GM18505 (cell line): ENCODE measurements around the gene RARB.

Experiments
- ATAC-seq: cut with Tn5 transposase; IDR thresholded peaks from one replicate; pipeline ENCODE4 v1.9.1; 2021; ENCODE audit not compliant: unreplicated experiment
- POLR2A ChIP-seq: IDR thresholded peaks from 4 replicates; pipeline ENCODE4 v1.6.1; 2011; ENCODE audit warnings: borderline replicate concordance; ENCODE audit not compliant: insufficient read depth, insufficient read length; ENCODE audit errors: extremely low read depth

RARB gene

DNA sequence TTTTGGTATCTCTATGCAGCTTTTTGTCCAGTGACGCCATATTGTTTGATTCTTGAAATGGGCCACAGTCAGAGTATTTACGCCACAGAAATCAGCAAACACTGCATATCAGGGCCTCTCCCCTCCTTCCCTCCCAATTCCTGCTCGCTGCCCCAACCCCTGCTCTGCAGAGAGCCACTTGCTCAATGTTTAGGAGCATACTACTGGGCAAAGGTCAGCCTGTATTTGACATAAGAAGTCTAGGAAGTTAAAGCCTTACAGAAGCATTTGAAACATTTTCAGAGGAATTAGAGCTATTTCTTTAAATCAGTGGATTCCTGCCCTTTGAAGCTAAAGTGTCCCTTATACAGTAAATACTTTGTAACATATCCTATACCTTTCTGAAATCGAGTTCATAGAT, 17.4 kb upstream of the RARB start:
- no peak for TF ChIP-seq POLR2A

DNA sequence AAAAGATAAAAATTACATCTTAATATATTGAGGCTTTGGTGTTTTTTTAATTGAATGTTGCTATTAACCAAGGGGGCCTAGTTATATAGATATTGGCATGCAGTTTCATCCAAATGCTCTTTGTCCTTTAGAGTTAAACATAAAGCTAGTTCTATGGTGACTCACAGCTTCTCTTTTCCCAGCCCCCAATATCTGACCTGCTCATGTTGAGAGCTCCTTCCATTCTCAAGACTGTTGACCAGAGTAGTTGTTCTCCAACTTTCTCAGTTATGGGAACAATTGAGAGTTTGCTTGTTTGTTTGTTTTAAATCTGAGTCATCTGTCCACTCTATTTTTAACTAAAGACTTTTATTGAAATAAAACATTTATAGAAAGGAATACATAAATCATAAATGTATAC, 15.8 kb upstream of the RARB start:
- ATAC-seq, result no peak
- TF ChIP-seq POLR2A, result no peak

More for the DNA sequence above, 17.4 kb upstream of the RARB start:
- no peak for ATAC-seq

DNA sequence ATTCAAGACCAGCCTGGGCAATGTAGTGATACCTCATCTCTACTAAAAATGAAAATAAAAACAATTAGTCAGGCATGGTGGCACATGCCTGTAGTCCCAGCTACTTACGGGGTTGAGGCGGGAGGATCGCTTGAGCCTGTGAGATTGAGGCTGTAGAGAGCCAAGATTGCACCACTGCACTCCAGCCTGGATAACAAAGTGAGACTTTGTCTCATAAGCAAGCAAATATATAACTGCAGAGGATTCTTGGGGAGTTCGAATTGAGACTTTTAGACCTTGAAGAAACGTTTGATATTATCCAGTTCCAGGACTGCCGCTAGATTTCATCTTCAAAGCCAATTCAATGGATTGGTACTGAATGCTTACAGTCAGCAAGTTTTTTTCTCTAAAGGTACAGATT, 11.9 kb upstream of the RARB start:
- TF ChIP-seq POLR2A, result no peak

DNA sequence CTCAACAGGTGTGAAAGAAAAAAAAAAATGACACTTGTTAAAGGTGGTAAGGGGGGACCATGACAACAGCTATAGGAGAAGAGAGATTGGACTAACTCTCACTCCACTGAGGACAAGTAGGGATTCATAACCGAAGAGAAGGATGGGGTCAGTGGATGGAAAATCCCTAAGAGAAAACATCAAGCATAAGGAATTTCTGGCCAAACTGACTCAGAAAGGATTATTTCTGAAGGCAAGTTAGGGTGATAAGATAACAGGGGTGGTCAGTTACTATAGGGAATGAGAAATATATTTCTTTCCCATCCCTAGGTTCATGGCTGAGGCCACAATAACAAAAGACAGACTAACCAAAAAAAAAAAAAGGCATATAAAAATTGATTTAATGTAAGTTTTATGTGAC, 9.5 kb upstream of the RARB start:
- TF ChIP-seq POLR2A, result no peak
- no peak for ATAC-seq

More for the DNA sequence above, 11.9 kb upstream of the RARB start:
- no peak for ATAC-seq

DNA sequence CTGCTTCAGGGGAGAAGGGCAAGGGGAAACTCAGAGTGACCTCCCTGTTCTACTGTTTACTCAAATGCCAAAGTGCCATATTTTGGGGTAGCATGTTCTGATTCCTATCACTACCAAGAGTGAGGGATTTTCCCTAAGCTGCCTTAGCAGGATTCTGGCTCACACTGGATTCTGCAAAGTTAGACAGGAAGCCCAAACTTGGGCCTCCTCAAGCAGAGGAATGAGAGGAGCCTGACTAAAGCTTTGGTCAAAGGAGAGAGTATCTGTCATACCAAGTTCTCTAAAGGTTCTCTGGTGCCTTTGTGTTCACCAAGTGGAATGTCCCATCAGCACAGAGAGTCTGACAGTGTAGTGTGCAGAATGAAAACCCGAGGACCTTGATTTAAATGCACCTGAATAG, 8.8 kb upstream of the RARB start:
- TF ChIP-seq POLR2A, result no peak

DNA sequence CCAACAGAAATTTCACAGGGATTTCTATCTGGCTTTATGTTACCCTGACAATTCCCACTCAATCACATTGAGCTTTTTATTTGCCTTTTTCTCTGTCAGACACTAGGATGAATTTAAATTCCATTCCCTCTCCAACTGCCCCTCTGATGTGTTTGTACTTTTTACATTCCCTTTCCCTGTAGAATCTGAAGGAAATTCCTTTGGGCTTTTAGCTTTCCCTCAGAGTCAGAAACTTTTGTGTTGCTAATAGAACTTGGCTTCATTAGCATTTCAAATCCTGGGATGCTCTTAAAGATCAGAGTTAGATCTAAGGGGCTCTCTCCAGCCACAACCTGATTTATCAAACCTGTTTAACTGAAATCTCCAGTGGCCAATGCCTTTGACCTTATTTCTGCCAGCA, 7.9 kb upstream of the RARB start:
- ATAC-seq, result no peak
- TF ChIP-seq POLR2A, result no peak

More for the DNA sequence above, 8.8 kb upstream of the RARB start:
- no peak for ATAC-seq

DNA sequence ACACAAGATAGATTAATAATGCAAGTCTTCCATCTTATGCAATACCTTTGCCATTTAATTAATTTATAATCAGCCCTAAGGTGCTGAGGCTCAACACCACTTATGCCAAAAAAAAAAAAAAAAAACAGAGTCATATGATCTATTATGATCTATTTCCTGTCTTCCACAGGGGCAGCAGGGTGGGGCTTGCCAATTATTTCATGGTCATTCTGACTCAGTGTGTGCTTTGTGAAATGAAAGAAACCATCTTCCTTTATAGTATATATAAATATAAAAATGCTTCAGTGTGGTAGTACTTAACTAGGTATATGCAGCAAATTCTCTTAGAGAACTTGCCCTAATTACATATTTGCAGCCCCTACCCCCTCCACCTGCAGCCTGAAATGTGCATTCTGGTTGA, 7.2 kb upstream of the RARB start:
- no peak for TF ChIP-seq POLR2A
- ATAC-seq, result no peak

DNA sequence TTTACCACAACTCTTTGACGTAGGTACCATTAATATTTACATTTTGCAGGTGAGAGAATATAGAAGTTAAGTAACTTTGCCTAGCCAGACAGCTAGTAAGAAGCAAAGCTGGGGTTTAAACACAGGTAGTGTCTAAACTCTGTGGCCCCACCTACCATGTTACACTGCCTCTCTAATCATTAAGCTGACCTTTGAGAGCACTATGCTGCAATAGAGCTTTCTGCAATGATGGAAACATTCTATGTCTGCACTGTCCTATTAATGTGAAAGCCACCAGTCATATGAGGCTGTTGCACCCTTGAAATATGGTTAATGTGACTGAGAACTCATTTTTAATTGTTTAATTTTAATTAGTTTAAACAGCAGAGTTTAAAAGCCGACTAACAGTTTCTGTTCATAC, 6.3 kb upstream of the RARB start:
- no peak for TF ChIP-seq POLR2A
- no peak for ATAC-seq

DNA sequence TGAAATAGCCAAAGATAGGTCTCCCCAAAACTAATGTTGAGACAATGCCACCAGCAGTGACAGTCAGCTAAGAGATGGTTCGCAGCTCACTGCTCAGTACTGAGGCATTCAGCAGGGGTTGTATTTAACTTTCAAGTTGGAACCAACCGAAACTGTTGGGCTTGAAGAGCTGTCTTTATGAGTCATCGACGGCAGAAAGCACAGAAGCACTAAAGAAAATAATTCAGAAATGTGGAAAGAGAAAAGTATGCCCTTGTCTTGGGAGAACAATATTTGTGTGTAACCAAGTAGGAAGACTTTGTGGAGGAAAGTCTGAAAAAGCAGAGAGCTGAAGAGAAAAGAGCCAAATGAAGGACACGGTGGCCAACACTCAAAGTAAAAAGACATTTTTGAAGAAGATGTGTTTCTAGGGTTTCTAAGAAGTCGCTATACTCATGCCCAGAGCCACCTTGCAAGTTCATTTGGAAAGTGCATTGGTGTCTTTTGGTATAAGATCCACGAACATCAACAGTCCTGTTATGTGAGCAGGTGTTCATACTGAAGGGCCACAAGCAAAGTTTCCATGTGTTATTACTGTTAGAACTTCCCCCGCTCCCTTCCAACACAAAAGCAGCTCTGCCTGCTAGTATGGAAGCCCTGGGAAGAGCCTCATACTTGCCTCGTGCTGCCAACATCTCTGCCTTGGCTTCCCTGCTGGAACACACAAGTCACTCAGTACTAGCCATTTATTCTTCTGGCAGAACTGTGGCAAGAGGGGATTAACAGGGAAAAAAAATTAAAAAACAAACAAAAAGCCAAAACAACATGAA, 4.1 kb upstream of the RARB start:
- no peak for ATAC-seq
- no peak for TF ChIP-seq POLR2A

DNA sequence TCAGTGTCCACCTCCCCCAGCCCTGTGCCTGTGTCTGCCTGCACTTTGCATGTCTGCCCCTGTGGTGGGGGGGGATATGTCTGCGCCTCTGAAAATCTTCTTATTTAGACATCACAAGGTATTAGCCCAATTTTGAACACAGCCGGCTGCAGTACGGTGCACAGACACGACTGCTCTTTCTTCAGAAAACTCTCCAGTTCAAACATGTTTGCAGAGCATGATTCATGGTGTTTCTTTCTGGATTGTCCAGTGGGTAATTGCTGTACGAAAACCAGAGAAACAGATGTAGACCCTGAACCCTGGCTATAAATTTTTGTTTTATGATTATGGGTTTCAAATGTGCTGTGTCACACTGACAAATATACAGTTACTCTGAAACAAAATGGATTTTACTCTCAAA, 3.4 kb upstream of the RARB start:
- no peak for TF ChIP-seq POLR2A

DNA sequence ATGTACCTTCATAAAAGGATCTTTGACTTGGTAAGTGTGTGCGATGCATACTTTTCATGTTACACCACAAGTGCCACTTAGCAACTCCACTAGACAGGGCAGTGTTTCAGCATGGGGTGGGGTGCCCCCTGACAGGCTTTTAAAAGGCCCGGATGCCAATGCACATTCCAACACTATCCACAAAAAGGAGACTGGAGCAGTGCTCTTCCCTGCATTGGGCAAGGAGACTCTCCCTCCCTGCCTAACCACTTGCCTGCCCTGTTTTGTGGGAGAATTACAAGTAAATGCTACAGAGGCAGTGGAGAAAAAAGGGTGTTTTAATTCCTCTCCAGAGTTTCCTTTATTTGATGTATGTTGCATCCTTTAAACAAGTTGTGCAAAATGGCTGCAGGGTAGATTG, 1.7 kb upstream of the RARB start:
- no peak for TF ChIP-seq POLR2A
- no peak for ATAC-seq

More for the DNA sequence above, 3.4 kb upstream of the RARB start:
- ATAC-seq, result no peak

DNA sequence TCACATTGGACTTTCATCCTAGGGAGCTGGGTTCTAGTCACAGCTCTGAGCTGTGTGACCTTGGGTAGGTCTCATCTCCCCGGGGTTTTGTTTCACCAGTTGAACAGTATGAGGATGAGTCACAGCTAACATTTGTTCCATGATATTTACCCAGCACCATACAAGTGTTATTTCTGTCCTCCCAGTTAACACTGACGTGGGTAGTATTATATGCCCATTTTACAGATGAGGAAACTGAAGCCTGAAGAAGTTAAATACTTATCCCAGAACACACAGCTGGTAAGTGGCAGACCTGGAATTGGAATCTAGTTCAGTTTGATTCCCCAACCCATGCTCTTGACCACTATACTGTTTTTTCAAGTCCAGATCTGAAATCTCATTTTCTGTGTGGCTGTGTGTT, 908 bp upstream of the RARB start:
- no peak for TF ChIP-seq POLR2A
- ATAC-seq, result no peak

DNA sequence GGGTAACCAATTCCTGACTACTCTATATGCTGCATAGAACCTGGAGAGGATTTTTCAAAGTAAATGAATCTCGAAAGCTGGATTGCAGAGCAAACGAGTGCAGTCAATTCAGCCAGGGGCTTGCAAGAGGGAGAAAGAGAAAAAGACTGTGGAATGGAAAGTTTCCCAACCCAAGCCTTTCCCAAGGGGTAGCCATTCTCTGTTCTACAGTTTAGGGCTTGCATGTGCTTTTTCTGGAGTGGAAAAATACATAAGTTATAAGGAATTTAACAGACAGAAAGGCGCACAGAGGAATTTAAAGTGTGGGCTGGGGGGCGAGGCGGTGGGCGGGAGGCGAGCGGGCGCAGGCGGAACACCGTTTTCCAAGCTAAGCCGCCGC, 511 bp upstream of the RARB start:
- ATAC-seq, result no peak
- TF ChIP-seq POLR2A, result no peak

DNA sequence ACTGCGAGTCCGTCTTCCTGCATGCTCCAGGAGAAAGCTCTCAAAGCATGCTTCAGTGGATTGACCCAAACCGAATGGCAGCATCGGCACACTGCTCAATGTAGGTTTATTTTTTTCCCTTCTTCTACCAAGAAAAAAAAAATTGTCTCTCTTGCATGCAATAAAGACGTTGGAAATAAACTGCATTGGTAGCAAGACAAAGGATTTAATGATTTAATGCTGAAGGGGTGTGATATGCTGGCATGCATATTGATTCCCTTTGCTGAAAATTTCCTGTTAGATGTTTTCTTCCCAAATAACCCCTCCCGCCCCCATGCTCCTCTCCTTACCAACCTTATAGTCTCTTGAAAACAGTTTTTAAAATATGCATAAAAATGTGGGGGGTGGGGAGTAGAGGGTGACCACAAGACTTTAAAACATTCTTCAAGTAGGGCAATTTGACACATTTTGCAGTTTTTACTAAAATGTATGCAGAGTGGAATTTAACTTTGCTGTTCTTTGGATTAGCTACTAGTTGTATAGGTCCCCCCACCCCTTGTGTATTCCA, 799 bp downstream of the RARB start:
- TF ChIP-seq POLR2A, result no peak
- ATAC-seq, result no peak

DNA sequence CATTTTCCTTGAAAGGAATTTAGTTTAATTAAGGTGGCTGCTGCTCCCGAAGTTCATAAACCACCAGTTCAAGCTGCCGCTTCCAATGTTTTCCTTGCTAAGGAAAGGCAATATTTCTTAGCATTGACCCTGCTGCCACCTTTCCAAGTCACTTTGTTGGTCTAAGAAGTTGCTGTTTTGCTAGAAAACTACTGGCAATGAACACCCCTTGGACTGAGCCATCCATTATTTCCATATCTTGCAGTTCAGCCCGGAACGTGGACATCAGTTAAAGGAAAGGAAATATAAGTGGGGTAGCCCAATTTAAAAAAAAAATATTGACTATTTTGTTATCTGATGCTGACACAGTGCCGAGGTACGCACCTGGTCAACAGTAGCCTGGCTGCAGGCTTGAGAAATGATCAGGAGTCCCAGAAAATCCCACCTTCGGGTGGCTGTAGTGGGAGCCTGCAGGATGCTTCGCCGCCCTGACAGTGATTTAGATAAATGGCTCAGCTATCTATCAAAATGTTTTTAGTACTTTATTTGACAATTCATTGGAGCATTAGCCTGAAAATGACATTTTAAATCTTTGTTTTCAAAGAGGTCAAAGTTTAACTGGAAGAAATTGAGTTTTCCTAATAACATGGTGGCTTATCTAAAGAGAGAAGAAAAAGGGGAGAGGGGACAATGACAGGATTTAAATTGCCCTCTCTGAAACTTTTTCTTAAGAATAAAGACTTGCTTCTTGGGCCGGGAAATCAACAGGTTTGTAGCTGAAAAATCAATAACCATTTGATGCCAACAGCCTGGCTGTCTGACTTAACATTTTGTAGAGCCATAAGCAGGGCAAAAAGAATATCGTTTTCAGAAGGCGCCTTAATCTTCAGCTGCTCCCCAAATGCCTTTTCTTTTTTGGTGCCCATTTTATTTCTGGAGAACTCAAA, 1.6 kb downstream of the RARB start:
- no peak for TF ChIP-seq POLR2A
- ATAC-seq, result no peak
